Stomach (tissue), 9 donors: ENCODE measurements around the gene C1GALT1. TPM values are rescaled to one million over a fixed set of nuclear protein-coding genes. Genes with fewer than 3 reads are reported as not detected.

Source experiments
- DNase-seq, 2 donors: peaks; one replicate each; pipeline versions ENCODE4 v3.0.0 to v3.0.0-alpha.2; 2013 to 2019
- H3K27ac ChIP-seq, 5 donors: fragments of 200-600 bp in 4 of 5; sonication (generic) in 4 of 5; one replicate each; pipeline ENCODE4 v1.5.1; 2013 to 2019; ENCODE audit warnings: mild to moderate bottlenecking in 1 of 5, moderate library complexity in 1 of 5
- H3K27me3 ChIP-seq, 3 donors: fragments of 200-600 bp; sonication (generic); one replicate each; pipeline ENCODE4 v1.5.1; 2017 to 2019; ENCODE audit warnings: mixed run types in 1 of 3
- H3K36me3 ChIP-seq, 4 donors: fragments of 200-600 bp; sonication (generic); 1 replicate in 3 of 4; 2 replicates in 1 of 4; pipeline ENCODE4 v1.5.1; 2016 to 2019
- H3K4me1 ChIP-seq, 4 donors: fragments of 200-600 bp; sonication (generic); one replicate each; pipeline ENCODE4 v1.5.1; 2016 to 2019
- H3K4me3 ChIP-seq, 4 donors: fragments of 200-600 bp; sonication (generic) in 3 of 4; one replicate each; pipeline ENCODE4 v1.5.1; 2016 to 2019; ENCODE audit warnings: mild to moderate bottlenecking in 1 of 4
- H3K9me3 ChIP-seq, 4 donors: fragments of 200-600 bp; sonication (generic); one replicate each; pipeline ENCODE4 v1.5.1; 2016 to 2019
- CTCF ChIP-seq, 7 experiments: fragments of 450-650 bp in 4 of 7; fragments of 200-600 bp in 3 of 7; sonication (generic) in 3 of 7; IDR thresholded peaks; one replicate each; pipeline ENCODE4 v1.5.1; 2016 to 2019; ENCODE audit warnings: antibody characterized with exemption in 7 of 7, control low read depth in 2 of 7, mild to moderate bottlenecking in 1 of 7
- EP300 ChIP-seq: sonication (generic); formaldehyde crosslinking; IDR thresholded peaks from one replicate; pipeline ENCODE4 v1.6.1; 2017; ENCODE audit warnings: antibody characterized with exemption
- POLR2A ChIP-seq, 4 donors: fragments of 450-650 bp; IDR thresholded peaks; one replicate each; pipeline ENCODE4 v1.6.1; 2016; ENCODE audit warnings: antibody characterized with exemption in 4 of 4, control low read depth in 2 of 4, mild to moderate bottlenecking in 1 of 4, moderate library complexity in 1 of 4
- POLR2AphosphoS5 ChIP-seq, 3 donors: sonication (generic); formaldehyde crosslinking; IDR thresholded peaks; one replicate each; pipeline ENCODE4 v1.6.1; 2016; ENCODE audit warnings: antibody characterized with exemption in 3 of 3
- WGBS, 5 donors: extraction: QIAGEN DNeasy Blood & Tissue Kit in 3 of 5; methylation state at CpG; one replicate each; pipeline versions ENCODE4 v1.1.5 to v1.1.7; 2013 to 2018; 5-methylcytosine and 5-hydroxymethylcytosine counted together
- intact Hi-C: fragments of 100-400 bp; cut with DNase I; formaldehyde crosslinking; loops from one replicate; pipeline ENCODE4 v1.15.1; 2023; ENCODE audit warnings: low total_unique reads
- polyA plus RNA-seq, 3 donors: library from polyadenylated mRNA; stranded (reverse); fragments of 200-250 nt; gene quantifications; one replicate each; pipeline ENCODE4 v1.2.3, GENCODE V29; 2013
- total RNA-seq, 5 donors: library from RNA; depleted of rRNA; stranded (reverse); fragments of >200 nt; gene quantifications; one replicate each; pipeline versions ENCODE4 v1.1.0 to v1.2.3, GENCODE V29; 2014 to 2016
- donor health status: healthy with polysubstance abuse.
- donor health status: Bipolar disorder and iron deficiency.
- donor health status: healthy.

C1GALT1 gene
- total and polyA plus RNA-seq, 8 donors: 2.6 to 50.9 (median 14.7) TPM

- no peak for DNase-seq
- Histone ChIP-seq H3K27me3 (no peaks in the 10 kb centered on the region), H3K36me3 (no peaks in the 10 kb centered on the region), H3K4me1 (peaks cover 4 to 29% (median 17%) of the 10 kb centered on the region in 4 donors), H3K4me3 (no peak overlapping the region), H3K27ac (peak overlapping the region; percentile 58 to 85 (median 72)), H3K9me3 (peaks cover 0 to 4% (median 0%) of the 10 kb centered on the region in 4 donors)
- WGBS, 5 donors: 51 to 69% (median 62%) methylated on average over 1 of the region's 1 CpG
- TF ChIP-seq EP300: no peak
- TF ChIP-seq CTCF (IDR thresholded peaks at IDR 0.05): no peak
- no peak for TF ChIP-seq POLR2AphosphoS5 (IDR thresholded peaks at IDR 0.05)
- no peak for TF ChIP-seq POLR2A (IDR thresholded peaks at IDR 0.05)
- intact Hi-C loops: no loop called here
These were observed 20.0 kb downstream of the C1GALT1 start for GRCh38 chr7:7202375-7202720.

GRCh38 chr7:7203813-7204575, 21.6 kb downstream of the C1GALT1 start:
- TF ChIP-seq POLR2AphosphoS5 (IDR thresholded peaks at IDR 0.05) (no peak), CTCF (IDR thresholded peaks at IDR 0.05) (no peak), POLR2A (IDR thresholded peaks at IDR 0.05) (no peak), EP300 (no peak)
- H3K36me3 ChIP-seq: no peaks in the 10 kb centered on the region
- H3K4me3 ChIP-seq: no peak overlapping the region
- H3K27ac ChIP-seq: peak overlapping the region in 1 of 5 donors; percentile 31
- intact Hi-C loops: no loop called here
- 73 to 93% (median 86%) methylated on average over 1 of the region's 1 CpG for WGBS, 5 donors
- H3K4me1 ChIP-seq: peaks cover 4 to 29% (median 17%) of the 10 kb centered on the region in 4 donors
- no peaks in the 10 kb centered on the region for H3K27me3 ChIP-seq
- H3K9me3 ChIP-seq: peaks cover 0 to 4% (median 0%) of the 10 kb centered on the region in 4 donors
- DNase-seq: no peak

GRCh38 chr7:7207876-7208275, 25.5 kb downstream of the C1GALT1 start:
- no peak for TF ChIP-seq EP300
- TF ChIP-seq POLR2A (IDR thresholded peaks at IDR 0.05): no peak
- no peak for TF ChIP-seq POLR2AphosphoS5 (IDR thresholded peaks at IDR 0.05)
- TF ChIP-seq CTCF (IDR thresholded peaks at IDR 0.05): no peak
- H3K9me3 ChIP-seq: peaks cover 0 to 4% (median 0%) of the 10 kb centered on the region in 4 donors
- no peak overlapping the region for H3K4me3 ChIP-seq
- no peaks in the 10 kb centered on the region for H3K27me3 ChIP-seq
- intact Hi-C loops: no loop called here
- no peak for DNase-seq
- 87 to 91% (median 88%) methylated on average over 4 of the region's 4 CpGs for WGBS, 5 donors
- no peak overlapping the region for H3K27ac ChIP-seq
- H3K36me3 ChIP-seq: peaks cover 0 to 3% (median 0%) of the 10 kb centered on the region in 4 donors
- peaks cover 0 to 12% (median 0%) of the 10 kb centered on the region in 4 donors for H3K4me1 ChIP-seq

- H3K4me1 ChIP-seq: peaks cover 0 to 7% (median 0%) of the 10 kb centered on the region in 4 donors
- 69 to 84% (median 73%) methylated on average over 4 of the region's 4 CpGs for WGBS, 5 donors
- no peaks in the 10 kb centered on the region for H3K27me3 ChIP-seq
- no peak overlapping the region for H3K4me3 ChIP-seq
- no peak overlapping the region for H3K27ac ChIP-seq
- TF ChIP-seq CTCF (IDR thresholded peaks at IDR 0.05) (no peak), EP300 (no peak), POLR2A (IDR thresholded peaks at IDR 0.05) (no peak)
- H3K36me3 ChIP-seq: peaks cover 0 to 3% (median 0%) of the 10 kb centered on the region in 4 donors
- no peaks in the 10 kb centered on the region for H3K9me3 ChIP-seq
- intact Hi-C loops: no loop called here
- DNase-seq: no peak
These were observed 26.2 kb downstream of the C1GALT1 start for GRCh38 chr7:7208520-7208919.
